Umbilical cord (tissue), 2 donors: ENCODE data around the gene TNNI2. TPM values are rescaled to one million over a fixed set of nuclear protein-coding genes. Genes with fewer than 3 reads are reported as not detected.

Source experiments
- DNase-seq: peaks from one replicate; pipeline ENCODE4 v3.0.0-alpha.2; 2015; ENCODE audit warnings: low spot score
- total RNA-seq: library from RNA; depleted of rRNA; stranded (reverse); fragments of >200 nt; gene quantifications from one replicate; pipeline ENCODE4 v1.2.3, GENCODE V29; 2014; ENCODE audit warnings: low replicate concordance; ENCODE audit not compliant: insufficient read depth

TNNI2 gene
- total RNA-seq, 1 donor from 2014 or later = not detected

GRCh38 chr11:1834062-1834610 lies 4.6 kb upstream of the TNNI2 start:
- DNase-seq = peak; percentile 72

- no peak for DNase-seq
These were observed 3.8 kb upstream of the TNNI2 start, which contains the start of gene SYT8 for GRCh38 chr11:1834779-1835670. TSS of gene SYT8 (plus strand) at chr11:1834990. CDS start at chr11:1835106, 116 bp downstream.

- no peak for DNase-seq
These were observed 3.1 kb upstream of the TNNI2 start for GRCh38 chr11:1835671-1836010.

- no peak for DNase-seq
These were observed 2.5 kb upstream of the TNNI2 start for GRCh38 chr11:1836011-1836945.

GRCh38 chr11:1837171-1838076 lies 1.4 kb upstream of the TNNI2 start:
- DNase-seq = peak; percentile 92

GRCh38 chr11:1838077-1838425 lies 730 bp upstream of the TNNI2 start:
- DNase-seq = no peak

- DNase-seq = no peak
These were observed 583 bp downstream of the TNNI2 start for GRCh38 chr11:1839204-1839923.

GRCh38 chr11:1839924-1840779 lies 1.4 kb downstream of the TNNI2 start:
- peak; percentile 44 for DNase-seq

- no peak for DNase-seq
These were observed 2.1 kb downstream of the TNNI2 start for GRCh38 chr11:1840780-1841480.

- DNase-seq = no peak
These were observed 2.8 kb downstream of the TNNI2 start for GRCh38 chr11:1841511-1842148.

GRCh38 chr11:1842149-1843097 lies 3.6 kb downstream of the TNNI2 start:
- no peak for DNase-seq

GRCh38 chr11:1843098-1843473 lies 4.3 kb downstream of the TNNI2 start:
- DNase-seq = no peak

- no peak for DNase-seq
These were observed 5.0 kb downstream of the TNNI2 start for GRCh38 chr11:1843796-1844195.

GRCh38 chr11:1844221-1845094 lies 5.7 kb downstream of the TNNI2 start:
- DNase-seq = peak; percentile 69

- DNase-seq = no peak
These were observed 6.3 kb downstream of the TNNI2 start for GRCh38 chr11:1845095-1845429.
